GM23338 (cell line): ENCODE results near the gene SLC22A3.

Experiments
- TF ChIP-seq, protein P1 (sequence below), 2 experiments: fragments of 200-600 bp in 1 of 2; sonication (generic) in 1 of 2; conservative IDR thresholded peaks; 2 replicates each; pipeline versions ENCODE4 v1.5.1 to v1.6.1; 2016 to 2017; ENCODE audit warnings: antibody characterized with exemption in 2 of 2, low read depth in 2 of 2, mild to moderate bottlenecking in 2 of 2, moderate library complexity in 1 of 2
- TF ChIP-seq, protein P2 (sequence below): IDR thresholded peaks from 2 replicates; pipeline ENCODE4 v1.6.1; 2016; ENCODE audit warnings: antibody characterized with exemption

DNA sequence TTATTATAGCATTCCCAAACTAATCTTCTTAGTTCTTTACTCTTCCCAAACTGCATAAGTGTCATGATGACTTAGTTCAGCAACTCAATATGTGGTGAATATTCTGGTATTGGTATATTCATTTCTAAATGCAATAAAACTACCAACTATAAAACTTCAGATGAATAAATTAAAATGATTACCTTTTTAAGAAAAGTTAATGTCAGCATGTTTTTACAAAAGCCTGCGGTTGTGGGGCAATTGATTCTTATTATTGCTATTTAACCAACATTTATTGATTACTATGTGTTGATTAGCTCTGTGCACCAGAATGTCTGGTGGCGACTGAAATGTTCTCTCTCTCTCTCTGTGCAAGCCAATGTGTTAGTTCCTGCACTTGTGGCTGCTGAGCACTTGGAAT, 5.0 kb upstream of the SLC22A3 start:
- TF ChIP-seq, protein P1, sequence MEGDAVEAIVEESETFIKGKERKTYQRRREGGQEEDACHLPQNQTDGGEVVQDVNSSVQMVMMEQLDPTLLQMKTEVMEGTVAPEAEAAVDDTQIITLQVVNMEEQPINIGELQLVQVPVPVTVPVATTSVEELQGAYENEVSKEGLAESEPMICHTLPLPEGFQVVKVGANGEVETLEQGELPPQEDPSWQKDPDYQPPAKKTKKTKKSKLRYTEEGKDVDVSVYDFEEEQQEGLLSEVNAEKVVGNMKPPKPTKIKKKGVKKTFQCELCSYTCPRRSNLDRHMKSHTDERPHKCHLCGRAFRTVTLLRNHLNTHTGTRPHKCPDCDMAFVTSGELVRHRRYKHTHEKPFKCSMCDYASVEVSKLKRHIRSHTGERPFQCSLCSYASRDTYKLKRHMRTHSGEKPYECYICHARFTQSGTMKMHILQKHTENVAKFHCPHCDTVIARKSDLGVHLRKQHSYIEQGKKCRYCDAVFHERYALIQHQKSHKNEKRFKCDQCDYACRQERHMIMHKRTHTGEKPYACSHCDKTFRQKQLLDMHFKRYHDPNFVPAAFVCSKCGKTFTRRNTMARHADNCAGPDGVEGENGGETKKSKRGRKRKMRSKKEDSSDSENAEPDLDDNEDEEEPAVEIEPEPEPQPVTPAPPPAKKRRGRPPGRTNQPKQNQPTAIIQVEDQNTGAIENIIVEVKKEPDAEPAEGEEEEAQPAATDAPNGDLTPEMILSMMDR (conservative IDR thresholded peaks at IDR 0.05; ENCODE audit: low read depth in 2 of 2): no peak
- TF ChIP-seq, protein P2, sequence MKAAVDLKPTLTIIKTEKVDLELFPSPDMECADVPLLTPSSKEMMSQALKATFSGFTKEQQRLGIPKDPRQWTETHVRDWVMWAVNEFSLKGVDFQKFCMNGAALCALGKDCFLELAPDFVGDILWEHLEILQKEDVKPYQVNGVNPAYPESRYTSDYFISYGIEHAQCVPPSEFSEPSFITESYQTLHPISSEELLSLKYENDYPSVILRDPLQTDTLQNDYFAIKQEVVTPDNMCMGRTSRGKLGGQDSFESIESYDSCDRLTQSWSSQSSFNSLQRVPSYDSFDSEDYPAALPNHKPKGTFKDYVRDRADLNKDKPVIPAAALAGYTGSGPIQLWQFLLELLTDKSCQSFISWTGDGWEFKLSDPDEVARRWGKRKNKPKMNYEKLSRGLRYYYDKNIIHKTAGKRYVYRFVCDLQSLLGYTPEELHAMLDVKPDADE: no peak
